ENCODE measurements around the gene SLC6A17.
A peak's percentile ranks its signal among the peaks of the same experiment; 100 is the strongest.

The SLC6A17 gene

DNA sequence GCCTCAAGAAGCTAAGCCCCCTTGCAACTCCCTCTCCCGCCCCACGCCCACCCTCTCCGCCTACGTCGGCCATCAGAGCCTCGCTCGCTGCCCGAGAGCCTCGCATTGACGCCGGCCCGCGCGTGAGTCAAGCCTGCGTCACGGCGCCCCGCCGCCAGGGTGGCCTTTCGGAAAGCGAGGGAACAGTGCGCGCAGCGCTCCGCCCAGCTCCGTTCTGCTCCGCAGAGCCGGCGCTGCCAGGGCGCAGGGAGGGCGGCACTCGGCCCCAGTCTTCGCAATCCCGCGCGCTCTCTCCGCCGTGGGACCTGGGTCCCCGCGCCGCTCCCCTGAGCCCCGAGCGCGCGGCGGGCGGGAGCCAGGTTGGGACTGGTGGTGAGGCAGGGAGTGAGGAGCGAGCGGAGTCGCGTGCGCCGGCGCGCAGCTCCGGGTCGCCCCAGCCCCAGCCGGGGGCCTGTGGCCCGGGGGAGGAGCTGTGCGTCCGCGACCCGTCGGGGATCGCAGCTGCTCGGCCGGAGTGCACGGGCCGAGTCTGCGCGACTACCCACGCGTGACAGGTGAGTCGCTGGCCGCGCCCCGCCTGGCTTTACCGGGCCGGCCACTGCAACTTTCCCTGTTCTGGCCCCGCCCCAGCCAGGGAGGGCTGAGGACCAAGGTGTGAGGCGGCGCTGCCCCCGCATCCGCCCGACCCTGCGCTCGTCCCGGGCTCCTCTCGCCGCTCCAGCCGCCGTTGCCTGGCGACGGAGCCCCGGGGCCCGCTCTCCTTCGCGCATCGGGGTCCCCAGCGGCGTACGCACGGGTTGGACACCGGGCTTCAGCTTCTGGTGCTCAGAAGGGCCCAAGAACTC is at the start of gene SLC6A17:
TSS of gene SLC6A17 (plus strand) at position 165 of the 845 bp plus-strand sequence. CDS start 16,436 bp downstream, outside the sequence.
- no peak for TF ChIP-seq ZFX (IDR thresholded peaks at IDR 0.05; ENCODE audit: borderline replicate concordance)
- TF ChIP-seq, protein P1, sequence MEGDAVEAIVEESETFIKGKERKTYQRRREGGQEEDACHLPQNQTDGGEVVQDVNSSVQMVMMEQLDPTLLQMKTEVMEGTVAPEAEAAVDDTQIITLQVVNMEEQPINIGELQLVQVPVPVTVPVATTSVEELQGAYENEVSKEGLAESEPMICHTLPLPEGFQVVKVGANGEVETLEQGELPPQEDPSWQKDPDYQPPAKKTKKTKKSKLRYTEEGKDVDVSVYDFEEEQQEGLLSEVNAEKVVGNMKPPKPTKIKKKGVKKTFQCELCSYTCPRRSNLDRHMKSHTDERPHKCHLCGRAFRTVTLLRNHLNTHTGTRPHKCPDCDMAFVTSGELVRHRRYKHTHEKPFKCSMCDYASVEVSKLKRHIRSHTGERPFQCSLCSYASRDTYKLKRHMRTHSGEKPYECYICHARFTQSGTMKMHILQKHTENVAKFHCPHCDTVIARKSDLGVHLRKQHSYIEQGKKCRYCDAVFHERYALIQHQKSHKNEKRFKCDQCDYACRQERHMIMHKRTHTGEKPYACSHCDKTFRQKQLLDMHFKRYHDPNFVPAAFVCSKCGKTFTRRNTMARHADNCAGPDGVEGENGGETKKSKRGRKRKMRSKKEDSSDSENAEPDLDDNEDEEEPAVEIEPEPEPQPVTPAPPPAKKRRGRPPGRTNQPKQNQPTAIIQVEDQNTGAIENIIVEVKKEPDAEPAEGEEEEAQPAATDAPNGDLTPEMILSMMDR (IDR thresholded peaks at IDR 0.05) = peak; percentile 21
- H3K27ac ChIP-seq = 0 out of 2 replicates have a peak within 1 kb of the TSS, but pooled peaks have one; percentile 15

DNA sequence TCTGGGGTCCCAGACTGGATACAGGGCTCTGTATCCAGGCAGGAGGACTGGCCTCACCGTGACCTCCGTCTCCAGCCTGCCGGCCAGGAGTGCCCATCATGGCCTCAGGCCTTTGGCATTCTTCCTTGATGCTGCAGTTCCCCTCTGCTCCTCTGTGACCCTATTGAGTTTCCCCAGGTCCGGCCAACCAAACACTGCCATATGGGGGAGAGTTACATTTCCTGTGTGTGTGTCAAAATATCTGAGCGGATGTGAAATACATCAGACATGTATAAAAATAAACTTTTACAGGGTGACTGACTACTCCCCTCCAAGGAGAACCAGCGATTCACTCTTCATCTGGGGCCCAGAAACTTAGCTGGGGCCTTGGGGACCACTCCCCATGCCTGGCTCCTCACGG is 48.2 kb upstream of the SLC6A17 start:
- TF ChIP-seq, protein P1 (IDR thresholded peaks at IDR 0.05) = no peak
- TF ChIP-seq ZFX (IDR thresholded peaks at IDR 0.05; ENCODE audit: borderline replicate concordance) = no peak
- no peak overlapping the region for H3K27ac ChIP-seq

DNA sequence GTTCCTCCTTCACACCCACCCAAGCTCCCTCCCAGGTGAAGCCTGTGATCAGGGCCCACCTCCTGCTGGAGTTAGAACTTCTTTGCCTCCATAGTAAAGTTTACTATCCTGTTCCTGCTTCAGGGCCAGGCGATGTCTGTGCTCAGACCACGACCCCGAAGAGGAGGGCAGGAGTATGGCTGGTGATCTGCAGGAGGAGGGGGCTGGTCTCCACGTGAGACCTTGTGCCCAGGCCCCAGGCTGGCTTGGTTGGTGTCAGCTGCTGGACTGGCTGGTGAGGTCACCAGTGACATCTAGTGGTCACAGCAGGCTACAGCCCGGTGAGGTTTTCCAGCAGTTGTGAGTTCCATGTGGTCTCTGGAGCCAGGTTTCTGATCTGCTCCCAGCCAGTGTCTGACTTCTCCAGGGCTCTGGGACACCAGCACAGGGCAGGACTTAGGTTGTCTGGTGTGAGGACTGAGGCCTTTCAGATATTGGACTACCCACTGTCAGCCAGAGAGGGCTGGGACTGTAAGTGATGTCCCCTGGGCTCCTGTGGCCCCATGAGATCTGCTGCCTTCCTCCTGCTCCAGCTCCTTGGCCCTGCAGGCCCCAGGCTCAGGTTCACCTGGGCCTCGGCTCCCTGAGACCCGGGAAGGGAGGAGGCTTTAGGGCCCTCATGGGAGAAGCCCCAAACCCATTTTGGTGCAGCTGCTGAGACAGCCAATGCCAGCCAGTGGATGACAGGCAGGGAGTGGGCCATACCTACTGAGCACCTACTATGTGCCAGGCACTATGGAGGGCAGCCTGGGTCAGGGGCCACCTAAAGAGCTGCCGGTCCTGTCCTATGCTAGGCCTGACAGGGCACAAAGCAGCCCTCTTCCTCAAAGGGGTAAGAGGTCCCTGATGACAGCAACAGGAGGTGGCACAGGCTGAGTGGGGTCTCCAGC is 44.0 kb upstream of the SLC6A17 start:
- TF ChIP-seq ZFX (IDR thresholded peaks at IDR 0.05; ENCODE audit: borderline replicate concordance) = no peak
- TF ChIP-seq, protein P1 (IDR thresholded peaks at IDR 0.05) = peak; percentile 95
- no peak overlapping the region for H3K27ac ChIP-seq

DNA sequence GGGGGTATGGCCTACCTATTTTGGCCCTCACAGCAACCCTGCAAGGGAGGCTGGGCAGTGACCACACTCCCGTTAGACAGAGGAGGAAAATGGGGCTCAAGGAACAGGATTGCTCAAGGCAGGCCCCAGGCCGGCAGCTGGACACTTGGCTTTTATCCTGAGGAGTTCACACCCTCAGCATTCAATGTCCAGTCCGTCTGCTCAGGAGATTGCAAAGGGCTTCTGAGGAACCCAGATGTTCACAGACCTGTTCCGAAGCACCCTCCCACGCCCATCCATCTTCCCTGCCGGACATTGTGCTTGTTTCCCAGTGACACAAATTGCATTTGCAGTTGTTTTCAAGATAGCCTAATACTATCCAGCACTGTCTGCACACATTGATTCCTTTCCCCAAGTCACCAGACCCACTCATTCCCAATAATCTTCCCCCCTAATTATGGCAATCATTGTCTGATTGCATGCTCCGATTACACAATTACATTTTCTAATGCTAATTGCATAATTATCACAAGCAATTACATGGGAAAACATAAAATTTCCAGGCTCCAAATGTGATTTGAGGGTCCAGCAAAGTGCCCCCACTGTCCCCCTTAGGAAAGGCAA is 42.3 kb upstream of the SLC6A17 start:
- TF ChIP-seq ZFX (IDR thresholded peaks at IDR 0.05; ENCODE audit: borderline replicate concordance) = no peak
- TF ChIP-seq, protein P1 (IDR thresholded peaks at IDR 0.05) = no peak
- no peak overlapping the region for H3K27ac ChIP-seq

DNA sequence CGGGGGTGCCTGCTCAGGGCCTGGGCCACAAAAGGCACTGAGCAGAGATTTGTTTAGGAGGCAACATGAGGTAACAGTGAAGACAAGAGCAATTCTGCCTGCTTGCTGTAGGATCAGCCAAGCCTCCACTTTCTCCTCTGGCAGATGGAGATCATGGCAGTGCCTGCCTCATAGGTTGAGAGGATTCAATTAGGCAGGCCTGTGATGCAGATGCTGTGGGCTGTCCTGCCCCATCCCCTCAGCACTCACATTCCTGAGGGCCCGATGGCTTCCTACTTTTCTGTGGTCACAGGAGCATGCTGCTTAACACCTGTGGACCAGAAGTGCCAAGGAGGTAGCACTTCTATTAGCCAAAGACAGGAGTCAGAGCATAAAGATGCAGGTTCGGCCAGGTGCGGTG is 39.2 kb upstream of the SLC6A17 start:
- TF ChIP-seq ZFX (IDR thresholded peaks at IDR 0.05; ENCODE audit: borderline replicate concordance) = no peak
- TF ChIP-seq, protein P1 (IDR thresholded peaks at IDR 0.05) = no peak
- H3K27ac ChIP-seq = no peak overlapping the region

DNA sequence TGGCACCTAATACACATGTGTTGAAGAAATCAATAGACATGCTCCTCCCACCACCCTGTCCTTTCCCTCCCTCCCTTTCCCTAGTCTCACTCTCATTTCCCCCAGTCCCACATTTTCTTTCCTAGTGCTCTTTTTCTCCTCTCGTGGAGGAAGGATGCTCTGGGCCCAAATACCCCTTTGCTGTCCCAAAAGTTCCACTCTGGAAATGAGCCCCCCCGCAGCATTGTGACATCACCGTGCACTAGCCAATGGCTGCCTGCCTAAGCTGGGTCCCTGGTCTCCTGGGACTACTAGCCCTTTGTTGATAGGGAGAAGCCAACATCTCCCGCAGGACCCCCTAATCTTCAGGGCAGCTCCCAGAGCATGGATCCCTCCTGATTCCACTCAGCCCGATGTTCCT is 38.2 kb upstream of the SLC6A17 start, which contains the start of gene UBL4B:
TSS of gene UBL4B (plus strand) at position 301 of the 400 bp plus-strand sequence. CDS start at position 393, 92 bp downstream.
- TF ChIP-seq, protein P1 (IDR thresholded peaks at IDR 0.05) = no peak
- no peak for TF ChIP-seq ZFX (IDR thresholded peaks at IDR 0.05; ENCODE audit: borderline replicate concordance)
- H3K27ac ChIP-seq = no peak within 1 kb of the TSS

Measured in 22Rv1 (cell line).